Measurements from ENCODE around the gene CCDC107. TPM values are rescaled to one million over a fixed set of nuclear protein-coding genes. Genes with fewer than 3 reads are reported as not detected.
"Not testable (repeated sequence)": the region's sequence is repeated elsewhere in the genome, so short reads cannot be mapped to it uniquely, and the experiment has no call there.

The CCDC107 gene
- total RNA-seq, 1 experiment from 2014 or later, result 7.9 TPM

GRCh38 chr9:35627575-35627974 lies 30.5 kb upstream of the CCDC107 start:
- Histone ChIP-seq H3K27ac (no peak overlapping the region), H3K9me3 (replicated peaks) (no peaks in the 10 kb centered on the region), H3K4me1 (replicated peaks) (no peaks in the 10 kb centered on the region), H3K4me3 (no peak overlapping the region), H3K27me3 (replicated peaks) (no peaks in the 10 kb centered on the region), H3K36me3 (no peaks in the 10 kb centered on the region)
- no peak for DNase-seq (ENCODE audit: low read depth in 1 of 2, low spot score in 2 of 2)

DNA sequence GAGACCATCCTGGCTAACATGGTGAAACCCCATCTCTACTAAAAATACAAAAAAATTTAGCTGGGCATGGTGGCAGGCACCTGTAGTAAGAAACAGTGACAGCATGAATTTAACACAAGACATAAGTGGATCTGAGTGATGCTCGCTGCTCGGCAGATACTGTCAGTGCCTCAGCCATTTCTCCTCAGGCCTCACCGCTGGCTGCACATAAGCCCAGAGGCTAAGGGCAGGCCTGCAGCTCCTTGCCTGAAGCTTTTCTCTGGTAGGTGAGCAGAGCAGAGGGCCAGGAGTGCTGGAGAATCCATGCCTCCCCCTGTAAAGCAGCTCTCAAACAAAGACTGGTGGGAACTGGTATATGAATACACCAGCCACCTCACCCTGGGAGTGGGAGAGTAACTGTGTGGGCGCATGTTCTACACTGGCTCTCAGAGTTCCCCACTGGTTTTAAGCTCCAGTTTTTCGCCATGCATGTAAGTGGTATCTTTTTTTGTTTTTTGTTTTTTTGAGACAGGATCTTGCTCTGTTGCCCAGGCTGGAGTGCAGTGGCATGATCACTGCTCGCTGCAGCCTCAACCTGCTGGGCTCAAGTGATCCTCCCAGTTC lies 29.6 kb upstream of the CCDC107 start:
- no peaks in the 10 kb centered on the region for H3K9me3 ChIP-seq (replicated peaks)
- no peaks in the 10 kb centered on the region for H3K36me3 ChIP-seq
- no peaks in the 10 kb centered on the region for H3K27me3 ChIP-seq (replicated peaks)
- no peak for DNase-seq (ENCODE audit: low read depth in 1 of 2, low spot score in 2 of 2)
- H3K4me1 ChIP-seq (replicated peaks), result no peaks in the 10 kb centered on the region
- H3K4me3 ChIP-seq, result no peak overlapping the region
- H3K27ac ChIP-seq, result no peak overlapping the region

DNA sequence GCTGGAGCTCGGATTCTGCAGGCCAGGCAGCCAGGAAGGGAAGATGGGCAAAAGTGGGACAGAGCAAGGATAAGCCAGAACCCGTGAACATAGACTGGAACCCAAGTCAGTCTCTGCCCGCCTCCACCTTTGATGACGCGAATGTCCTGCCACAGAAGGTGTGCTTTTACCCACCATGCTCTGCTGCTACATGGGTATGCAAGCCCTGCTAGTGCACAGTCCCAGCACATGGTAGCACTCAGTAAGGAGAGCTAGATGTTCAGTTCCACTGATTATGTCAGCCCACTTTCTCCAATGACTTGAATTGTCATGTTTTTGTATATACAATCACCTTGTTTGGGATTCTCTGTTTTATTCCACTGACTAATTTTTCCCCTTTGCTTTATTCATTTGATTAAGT lies 28.5 kb upstream of the CCDC107 start:
- no peak for DNase-seq (ENCODE audit: low read depth in 1 of 2, low spot score in 2 of 2)
- Histone ChIP-seq H3K4me3 (no peak overlapping the region), H3K27ac (no peak overlapping the region), H3K4me1 (replicated peaks) (no peaks in the 10 kb centered on the region), H3K9me3 (replicated peaks) (no peaks in the 10 kb centered on the region), H3K27me3 (replicated peaks) (no peaks in the 10 kb centered on the region), H3K36me3 (no peaks in the 10 kb centered on the region)

DNA sequence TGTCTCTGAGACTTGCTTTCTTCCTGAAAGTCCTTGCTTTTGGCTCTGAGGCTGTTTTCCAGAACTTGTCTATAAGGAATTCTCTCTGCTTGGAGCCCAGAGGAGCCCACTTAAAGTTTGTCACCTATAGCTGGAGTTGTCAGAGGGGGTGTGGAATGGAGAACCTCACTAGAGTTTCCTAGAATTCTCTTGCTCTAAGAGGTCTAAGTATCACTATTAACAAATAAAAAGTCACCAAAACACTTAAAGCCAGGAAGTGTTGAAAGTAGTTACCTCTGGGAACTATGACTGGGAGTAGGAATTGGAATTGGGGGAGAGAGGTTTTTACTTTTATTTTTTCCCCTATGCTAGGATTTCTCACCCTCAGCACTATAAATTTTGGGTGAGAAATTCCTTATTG lies 22.4 kb upstream of the CCDC107 start:
- no peaks in the 10 kb centered on the region for H3K4me1 ChIP-seq (replicated peaks)
- H3K9me3 ChIP-seq (replicated peaks), result no peaks in the 10 kb centered on the region
- DNase-seq (ENCODE audit: low read depth in 1 of 2, low spot score in 2 of 2), result no peak
- no peak overlapping the region for H3K4me3 ChIP-seq
- no peaks in the 10 kb centered on the region for H3K36me3 ChIP-seq
- no peak overlapping the region for H3K27ac ChIP-seq
- no peaks in the 10 kb centered on the region for H3K27me3 ChIP-seq (replicated peaks)

DNA sequence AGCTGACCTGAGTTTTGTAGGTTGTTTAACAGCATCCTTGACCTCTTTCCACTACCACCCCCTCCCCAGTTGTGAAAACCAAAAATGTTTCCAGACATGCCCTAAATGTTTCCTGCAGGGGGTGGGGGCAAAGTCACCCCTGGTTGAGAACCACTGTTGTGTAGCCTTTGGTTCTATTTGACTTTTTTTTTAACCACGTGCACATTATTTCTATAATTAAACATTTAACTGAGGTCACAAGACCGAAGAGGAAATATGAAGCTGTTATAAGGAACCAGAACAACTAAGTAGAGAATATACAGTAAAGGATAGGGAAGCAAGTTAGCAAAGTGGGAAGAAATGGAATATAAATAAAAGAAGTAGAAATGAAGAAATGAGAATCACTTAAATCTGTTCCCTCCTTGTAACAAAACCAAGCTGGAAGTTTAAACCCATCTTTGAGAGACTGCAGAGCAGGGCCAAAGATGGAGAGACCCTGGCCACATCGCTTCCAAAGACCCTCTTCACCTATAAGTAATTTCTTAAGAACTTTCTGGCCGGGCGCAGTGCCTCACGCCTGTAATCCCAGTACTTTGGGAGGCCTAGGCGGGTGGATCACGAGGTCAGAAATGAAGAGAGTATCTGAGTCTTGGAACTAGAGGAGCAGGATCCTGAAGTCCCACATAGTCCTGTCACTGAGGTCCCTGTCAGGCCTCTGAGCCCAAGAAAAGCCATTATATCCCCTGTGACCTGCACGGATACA lies 21.8 kb upstream of the CCDC107 start:
- Histone ChIP-seq H3K4me3 (no peak overlapping the region), H3K36me3 (no peaks in the 10 kb centered on the region)

DNA sequence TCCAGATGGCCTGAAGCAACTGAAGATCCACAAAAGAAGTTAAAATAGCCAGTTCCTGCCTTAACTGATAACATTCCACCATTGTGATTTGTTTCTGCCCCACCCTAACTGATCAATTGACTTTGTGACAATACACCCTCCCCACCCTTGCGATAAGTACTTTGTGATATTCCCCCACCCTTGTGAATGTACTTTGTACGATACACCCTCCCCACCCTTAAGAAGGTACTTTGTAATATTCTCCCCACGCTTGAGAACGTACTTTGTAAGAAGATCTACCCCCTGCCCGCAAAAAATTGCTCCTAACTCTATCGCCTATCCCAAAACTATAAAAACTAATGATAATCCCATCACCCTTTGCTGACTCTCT lies 21.2 kb upstream of the CCDC107 start:
- H3K36me3 ChIP-seq; H3K27me3 ChIP-seq (replicated peaks); H3K27ac ChIP-seq; H3K9me3 ChIP-seq (replicated peaks); H3K4me3 ChIP-seq; DNase-seq (ENCODE audit: low read depth in 1 of 2, low spot score in 2 of 2); H3K4me1 ChIP-seq (replicated peaks): not testable (repeated sequence)

More for the DNA sequence above, 21.8 kb upstream of the CCDC107 start:
- Histone ChIP-seq H3K27ac (no peak overlapping the region), H3K27me3 (replicated peaks) (no peaks in the 10 kb centered on the region), H3K9me3 (replicated peaks) (no peaks in the 10 kb centered on the region), H3K4me1 (replicated peaks) (no peaks in the 10 kb centered on the region)
- DNase-seq (ENCODE audit: low read depth in 1 of 2, low spot score in 2 of 2), result no peak

- H3K4me1 ChIP-seq (replicated peaks); H3K36me3 ChIP-seq; H3K27me3 ChIP-seq (replicated peaks); H3K27ac ChIP-seq; DNase-seq (ENCODE audit: low read depth in 1 of 2, low spot score in 2 of 2); H3K9me3 ChIP-seq (replicated peaks); H3K4me3 ChIP-seq: not testable (repeated sequence)
These were observed 20.6 kb upstream of the CCDC107 start for GRCh38 chr9:35637427-35637955.

DNA sequence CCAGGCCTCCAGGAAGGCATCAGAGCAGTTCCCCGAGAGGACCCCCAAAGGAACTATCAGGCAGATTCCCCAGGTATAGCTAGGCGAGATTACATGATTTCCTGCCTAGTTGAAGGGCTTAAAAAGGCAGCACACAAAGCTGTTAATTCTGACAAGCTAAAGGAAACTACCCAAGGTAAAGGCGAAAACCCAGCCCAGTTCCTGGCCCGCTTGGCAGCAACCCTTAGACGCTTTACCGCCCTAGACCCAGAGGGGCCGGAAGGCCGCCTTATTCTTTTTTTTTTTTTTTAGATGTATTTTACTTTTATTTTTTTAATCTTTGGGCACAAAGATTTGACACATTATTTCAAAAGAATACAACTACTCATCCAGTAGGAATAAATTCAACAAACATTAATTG lies 19.3 kb upstream of the CCDC107 start:
- H3K27me3 ChIP-seq (replicated peaks); H3K4me3 ChIP-seq; H3K9me3 ChIP-seq (replicated peaks); H3K4me1 ChIP-seq (replicated peaks); H3K27ac ChIP-seq; DNase-seq (ENCODE audit: low read depth in 1 of 2, low spot score in 2 of 2); H3K36me3 ChIP-seq: not testable (repeated sequence)

GRCh38 chr9:35639225-35639624 lies 18.9 kb upstream of the CCDC107 start:
- H3K4me1 ChIP-seq (replicated peaks); H3K4me3 ChIP-seq; H3K27ac ChIP-seq; H3K9me3 ChIP-seq (replicated peaks); H3K36me3 ChIP-seq; DNase-seq (ENCODE audit: low read depth in 1 of 2, low spot score in 2 of 2); H3K27me3 ChIP-seq (replicated peaks): not testable (repeated sequence)

DNA sequence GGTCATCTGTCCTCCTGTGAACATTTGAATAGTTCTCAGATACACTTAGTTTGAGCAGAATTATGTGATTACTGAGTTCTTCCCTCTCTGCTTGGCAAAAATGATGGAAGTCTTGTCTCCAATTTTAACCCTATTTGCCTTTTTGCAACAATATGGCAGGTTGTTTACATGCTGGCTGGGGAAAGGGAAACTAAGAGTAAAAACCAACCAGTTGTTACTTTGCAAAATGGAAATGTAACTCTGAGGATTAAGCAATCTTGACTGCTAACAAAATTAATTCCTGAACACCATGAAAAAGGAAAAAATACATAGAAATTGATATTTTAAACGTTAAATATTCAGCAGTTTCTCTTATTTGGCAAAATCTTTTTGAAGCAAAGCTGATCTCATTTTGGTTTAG lies 18.5 kb upstream of the CCDC107 start:
- DNase-seq (ENCODE audit: low read depth in 1 of 2, low spot score in 2 of 2), result no peak
- Histone ChIP-seq H3K27me3 (replicated peaks) (no peaks in the 10 kb centered on the region), H3K27ac (no peak overlapping the region), H3K36me3 (no peaks in the 10 kb centered on the region), H3K4me3 (no peak overlapping the region), H3K9me3 (replicated peaks) (no peaks in the 10 kb centered on the region), H3K4me1 (replicated peaks) (no peaks in the 10 kb centered on the region)

DNA sequence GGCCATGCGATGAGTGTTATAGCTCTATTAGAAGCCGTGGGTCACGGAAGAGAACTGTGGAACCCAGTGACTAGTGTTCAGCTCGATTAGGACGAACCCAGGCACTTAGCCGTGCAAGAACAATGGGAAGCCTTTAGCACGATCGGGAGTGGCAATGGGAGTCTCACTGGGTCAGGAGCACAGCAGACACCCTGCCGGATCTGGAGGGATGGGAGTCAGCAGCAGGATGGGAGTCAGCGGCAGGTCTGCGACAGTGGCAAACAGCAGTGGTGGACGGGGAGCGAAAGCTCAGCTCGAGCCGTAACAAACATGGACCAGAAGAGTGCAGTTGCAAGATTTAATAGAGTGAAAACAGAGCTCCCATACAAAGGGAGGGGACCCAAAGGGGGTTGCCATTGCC lies 17.7 kb upstream of the CCDC107 start:
- not testable (repeated sequence) for H3K27me3 ChIP-seq (replicated peaks); H3K27ac ChIP-seq; H3K9me3 ChIP-seq (replicated peaks); H3K4me3 ChIP-seq; H3K36me3 ChIP-seq; DNase-seq (ENCODE audit: low read depth in 1 of 2, low spot score in 2 of 2); H3K4me1 ChIP-seq (replicated peaks)

DNA sequence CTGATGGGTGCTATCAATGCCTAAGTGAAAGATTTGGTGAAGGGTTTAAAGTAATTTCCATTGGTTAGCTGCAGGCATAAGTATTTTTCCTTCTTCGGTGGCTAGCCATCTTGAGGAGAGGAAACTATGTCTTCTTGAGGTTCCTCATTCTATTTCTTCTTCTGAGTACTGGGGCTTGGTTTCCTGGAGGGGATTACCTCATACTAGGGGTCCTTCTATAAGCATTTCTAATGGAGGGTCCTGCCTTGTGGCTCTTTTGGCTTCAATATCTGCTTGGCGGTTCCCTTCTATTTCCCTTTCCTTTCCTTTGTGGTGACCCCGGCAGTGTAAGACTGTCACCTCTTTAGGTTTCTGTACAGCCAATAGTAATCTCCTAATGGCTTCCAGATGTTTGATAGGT lies 16.6 kb upstream of the CCDC107 start:
- not testable (repeated sequence) for H3K27ac ChIP-seq; H3K4me3 ChIP-seq; H3K9me3 ChIP-seq (replicated peaks); H3K36me3 ChIP-seq; DNase-seq (ENCODE audit: low read depth in 1 of 2, low spot score in 2 of 2); H3K4me1 ChIP-seq (replicated peaks); H3K27me3 ChIP-seq (replicated peaks)

- Histone ChIP-seq H3K36me3 (no peaks in the 10 kb centered on the region), H3K27ac (no peak overlapping the region)
- DNase-seq (ENCODE audit: low read depth in 1 of 2, low spot score in 2 of 2), result no peak
These were observed 15.0 kb upstream of the CCDC107 start for GRCh38 chr9:35643046-35643445.

DNA sequence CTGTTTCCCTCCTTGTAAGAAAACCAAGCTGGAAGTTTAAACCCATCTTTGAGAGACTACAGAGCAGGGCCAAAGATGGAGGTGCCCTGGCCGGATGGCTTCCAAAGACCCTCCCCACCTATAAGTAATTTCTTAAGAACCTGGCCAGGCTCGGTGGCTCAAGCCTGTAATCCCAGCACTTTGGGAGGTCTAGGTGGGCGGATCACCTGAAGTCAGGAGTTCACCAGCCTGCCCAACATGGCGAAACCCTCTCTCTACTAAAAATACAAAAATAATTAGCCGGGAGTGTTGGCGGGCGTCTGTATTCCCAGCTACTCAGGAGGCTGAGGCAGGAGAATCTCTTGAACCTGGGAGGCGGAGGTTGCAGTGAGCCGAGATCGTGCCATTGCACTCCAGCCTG lies 12.4 kb upstream of the CCDC107 start:
- H3K27me3 ChIP-seq (replicated peaks); H3K27ac ChIP-seq; H3K9me3 ChIP-seq (replicated peaks); H3K4me1 ChIP-seq (replicated peaks); H3K4me3 ChIP-seq; DNase-seq (ENCODE audit: low read depth in 1 of 2, low spot score in 2 of 2); H3K36me3 ChIP-seq: not testable (repeated sequence)

More at GRCh38 chr9:35643046-35643445, 15.0 kb upstream of the CCDC107 start:
- no peaks in the 10 kb centered on the region for H3K27me3 ChIP-seq (replicated peaks)
- H3K9me3 ChIP-seq (replicated peaks), result no peaks in the 10 kb centered on the region
- peaks cover 6% of the 10 kb centered on the region; the same call in 1 of the 2 replicates for H3K4me1 ChIP-seq (replicated peaks)
- H3K4me3 ChIP-seq, result no peak overlapping the region
